CD4-positive, CD25-positive, alpha-beta regulatory T cell (primary cell): ENCODE results near the gene KCNJ16. TPM values are rescaled to one million over a fixed set of nuclear protein-coding genes. Genes with fewer than 3 reads are reported as not detected.

Experiments used
- ATAC-seq, 2 donors: fragments of 150-1000 bp; cut with Tn5 transposase; one replicate each; pipeline ENCODE4 v1.10.0; 2021; ENCODE audit warnings: low read depth in 2 of 2, moderate number of reproducible peaks in 2 of 2, moderate library complexity in 1 of 2
- DNase-seq, 3 donors: peaks; one replicate each; pipeline versions ENCODE4 v3.0.0 to v3.0.0-alpha.2; 2012 to 2022; ENCODE audit warnings: mixed read lengths in 1 of 3
- H3K27ac ChIP-seq: one replicate; pipeline ENCODE4 v1.7.0; 2013; ENCODE audit warnings: mild to moderate bottlenecking, low read length; ENCODE audit not compliant: insufficient read depth, poor library complexity, severe bottlenecking
- H3K27me3 ChIP-seq: one replicate; pipeline ENCODE4 v1.7.0; 2013; ENCODE audit warnings: low read length; ENCODE audit not compliant: control insufficient read depth, insufficient read depth
- H3K36me3 ChIP-seq: one replicate; pipeline ENCODE4 v1.7.0; 2013; ENCODE audit warnings: mild to moderate bottlenecking, low read length, moderate library complexity; ENCODE audit not compliant: control insufficient read depth, insufficient read depth
- H3K4me1 ChIP-seq: 2 replicates; pipeline ENCODE4 v1.7.0; 2013; ENCODE audit warnings: mild to moderate bottlenecking, low read length; ENCODE audit not compliant: insufficient read depth, control insufficient read depth, poor library complexity, severe bottlenecking
- H3K4me3 ChIP-seq: one replicate; pipeline ENCODE4 v1.7.0; 2013; ENCODE audit warnings: low read depth, mild to moderate bottlenecking, low read length, moderate library complexity
- H3K9me3 ChIP-seq, 2 experiments: 1 replicate in 1 of 2; 2 replicates in 1 of 2; pipeline ENCODE4 v1.7.0; 2013; ENCODE audit warnings: low read length in 2 of 2, mild to moderate bottlenecking in 1 of 2, moderate library complexity in 1 of 2; ENCODE audit not compliant: control insufficient read depth in 2 of 2
- H3K27ac Mint-ChIP-seq, 3 donors: one replicate each; pipeline ENCODE4 v1.8.0; 2020 to 2022; ENCODE audit warnings: mild to moderate bottlenecking in 3 of 3, mixed read lengths in 3 of 3, moderate library complexity in 2 of 3
- H3K27me3 Mint-ChIP-seq: one replicate; pipeline ENCODE4 v1.8.0; 2022; ENCODE audit warnings: mild to moderate bottlenecking, mixed read lengths
- H3K36me3 Mint-ChIP-seq: one replicate; pipeline ENCODE4 v1.8.0; 2020; ENCODE audit warnings: mixed read lengths
- H3K4me1 Mint-ChIP-seq, 4 donors: one replicate each; pipeline ENCODE4 v1.8.0; 2020 to 2022; ENCODE audit warnings: mixed read lengths in 4 of 4, mild to moderate bottlenecking in 1 of 4
- H3K4me3 Mint-ChIP-seq, 4 donors: one replicate each; pipeline ENCODE4 v1.8.0; 2020 to 2022; ENCODE audit warnings: mild to moderate bottlenecking in 4 of 4, mixed read lengths in 4 of 4, moderate library complexity in 3 of 4
- H3K9me3 Mint-ChIP-seq, 7 donors: one replicate each; pipeline ENCODE4 v1.8.0; 2020 to 2022; ENCODE audit warnings: mixed read lengths in 7 of 7, mild to moderate bottlenecking in 3 of 7, moderate library complexity in 2 of 7
- polyA plus RNA-seq, 4 donors: library from polyadenylated mRNA; unstranded; fragments of 300-500 nt; fragmentation: Illumina TruSeq; gene quantifications; one replicate each; pipeline ENCODE4 v1.2.3, GENCODE V29; 2021
- total RNA-seq: library from RNA; stranded (reverse); gene quantifications from one replicate; pipeline ENCODE4 v1.2.3, GENCODE V29; 2022

Gene KCNJ16
- total and polyA plus RNA-seq, 5 donors from 2014 or later: not detected

GRCh38 chr17:70071127-70071526 is 3.9 kb upstream of the KCNJ16 start:
- H3K4me3 ChIP-seq: no peak overlapping the region
- H3K27ac Mint-ChIP-seq: no peak overlapping the region
- no peaks in the 10 kb centered on the region for H3K36me3 ChIP-seq
- no peaks in the 10 kb centered on the region for H3K4me1 ChIP-seq
- DNase-seq (no peak), ATAC-seq (no peak)
- no peaks in the 10 kb centered on the region for H3K9me3 ChIP-seq
- H3K9me3 Mint-ChIP-seq: peaks cover 0 to 5% (median 0%) of the 10 kb centered on the region in 7 donors
- H3K4me3 Mint-ChIP-seq: no peak overlapping the region
- no peak overlapping the region for H3K27ac ChIP-seq
- H3K27me3 Mint-ChIP-seq: no peaks in the 10 kb centered on the region
- no peaks in the 10 kb centered on the region for H3K36me3 Mint-ChIP-seq
- H3K4me1 Mint-ChIP-seq: no peaks in the 10 kb centered on the region
- H3K27me3 ChIP-seq: no peaks in the 10 kb centered on the region

- Histone ChIP-seq H3K4me1 (no peaks in the 10 kb centered on the region), H3K36me3 (no peaks in the 10 kb centered on the region), H3K27me3 (no peaks in the 10 kb centered on the region), H3K27ac (no peak overlapping the region), H3K4me3 (no peak overlapping the region), H3K9me3 (no peaks in the 10 kb centered on the region)
- DNase-seq (no peak), ATAC-seq (no peak)
- no peak overlapping the region for H3K27ac Mint-ChIP-seq
- H3K27me3 Mint-ChIP-seq: no peaks in the 10 kb centered on the region
- H3K9me3 Mint-ChIP-seq: peaks cover 0 to 5% (median 0%) of the 10 kb centered on the region in 7 donors
- no peak overlapping the region for H3K4me3 Mint-ChIP-seq
- no peaks in the 10 kb centered on the region for H3K4me1 Mint-ChIP-seq
- H3K36me3 Mint-ChIP-seq: no peaks in the 10 kb centered on the region
These were observed 3.4 kb upstream of the KCNJ16 start for GRCh38 chr17:70071620-70072019.

GRCh38 chr17:70072546-70073309 is 2.3 kb upstream of the KCNJ16 start:
- Mint-ChIP-seq H3K27ac (no peak overlapping the region), H3K36me3 (no peaks in the 10 kb centered on the region), H3K9me3 (peaks cover 0 to 5% (median 1%) of the 10 kb centered on the region in 7 donors), H3K4me3 (no peak overlapping the region), H3K4me1 (no peaks in the 10 kb centered on the region), H3K27me3 (no peaks in the 10 kb centered on the region)
- no peak for DNase-seq
- no peaks in the 10 kb centered on the region for H3K36me3 ChIP-seq
- no peaks in the 10 kb centered on the region for H3K9me3 ChIP-seq
- no peaks in the 10 kb centered on the region for H3K4me1 ChIP-seq
- H3K27me3 ChIP-seq: no peaks in the 10 kb centered on the region
- H3K4me3 ChIP-seq: no peak overlapping the region
- ATAC-seq: no peak
- no peak overlapping the region for H3K27ac ChIP-seq

GRCh38 chr17:70073310-70073709 is 1.7 kb upstream of the KCNJ16 start:
- no peaks in the 10 kb centered on the region for H3K36me3 ChIP-seq
- no peaks in the 10 kb centered on the region for H3K9me3 ChIP-seq
- no peaks in the 10 kb centered on the region for H3K4me1 Mint-ChIP-seq
- no peaks in the 10 kb centered on the region for H3K4me1 ChIP-seq
- H3K9me3 Mint-ChIP-seq: peaks cover 0 to 5% (median 1%) of the 10 kb centered on the region in 7 donors
- H3K27me3 Mint-ChIP-seq: no peaks in the 10 kb centered on the region
- DNase-seq (no peak), ATAC-seq (no peak)
- H3K36me3 Mint-ChIP-seq: no peaks in the 10 kb centered on the region
- H3K27ac Mint-ChIP-seq: no peak overlapping the region
- H3K27ac ChIP-seq: no peak overlapping the region
- no peak overlapping the region for H3K4me3 Mint-ChIP-seq
- H3K4me3 ChIP-seq: no peak overlapping the region
- no peaks in the 10 kb centered on the region for H3K27me3 ChIP-seq

- Histone ChIP-seq H3K27me3 (no peaks in the 10 kb centered on the region), H3K4me3 (no peak overlapping the region), H3K27ac (no peak overlapping the region), H3K9me3 (no peaks in the 10 kb centered on the region), H3K4me1 (no peaks in the 10 kb centered on the region), H3K36me3 (no peaks in the 10 kb centered on the region)
- Mint-ChIP-seq H3K27me3 (no peaks in the 10 kb centered on the region), H3K4me3 (no peak overlapping the region), H3K9me3 (peaks cover 0 to 5% (median 1%) of the 10 kb centered on the region in 7 donors), H3K36me3 (no peaks in the 10 kb centered on the region), H3K27ac (no peak overlapping the region), H3K4me1 (no peaks in the 10 kb centered on the region)
- DNase-seq: no peak
- ATAC-seq: no peak
These were observed 1.2 kb upstream of the KCNJ16 start for GRCh38 chr17:70073799-70074198.

- Mint-ChIP-seq H3K9me3 (peaks cover 0 to 5% (median 1%) of the 10 kb centered on the region in 7 donors), H3K27ac (no peak overlapping the region), H3K27me3 (no peaks in the 10 kb centered on the region), H3K4me3 (no peak overlapping the region), H3K4me1 (no peaks in the 10 kb centered on the region), H3K36me3 (no peaks in the 10 kb centered on the region)
- Histone ChIP-seq H3K4me1 (no peaks in the 10 kb centered on the region), H3K27me3 (no peaks in the 10 kb centered on the region), H3K36me3 (no peaks in the 10 kb centered on the region), H3K9me3 (no peaks in the 10 kb centered on the region), H3K4me3 (no peak overlapping the region), H3K27ac (no peak overlapping the region)
- DNase-seq (no peak), ATAC-seq (no peak)
These were observed 692 bp upstream of the KCNJ16 start for GRCh38 chr17:70074236-70074830.

GRCh38 chr17:70076189-70076588 is 1.2 kb downstream of the KCNJ16 start:
- Mint-ChIP-seq H3K4me1 (no peaks in the 10 kb centered on the region), H3K4me3 (no peak overlapping the region), H3K9me3 (peaks cover 0 to 2% (median 0%) of the 10 kb centered on the region in 7 donors), H3K27me3 (no peaks in the 10 kb centered on the region), H3K36me3 (no peaks in the 10 kb centered on the region), H3K27ac (no peak overlapping the region)
- Histone ChIP-seq H3K9me3 (no peaks in the 10 kb centered on the region), H3K27me3 (no peaks in the 10 kb centered on the region), H3K4me3 (no peak overlapping the region), H3K27ac (no peak overlapping the region), H3K4me1 (no peaks in the 10 kb centered on the region), H3K36me3 (no peaks in the 10 kb centered on the region)
- DNase-seq (no peak), ATAC-seq (no peak)

- H3K27me3 Mint-ChIP-seq: no peaks in the 10 kb centered on the region
- peaks cover 0 to 3% (median 0%) of the 10 kb centered on the region in 7 donors for H3K9me3 Mint-ChIP-seq
- H3K36me3 Mint-ChIP-seq: no peaks in the 10 kb centered on the region
- H3K27ac Mint-ChIP-seq: no peak overlapping the region
- no peak overlapping the region for H3K4me3 Mint-ChIP-seq
- Histone ChIP-seq H3K36me3 (no peaks in the 10 kb centered on the region), H3K9me3 (no peaks in the 10 kb centered on the region), H3K4me1 (no peaks in the 10 kb centered on the region), H3K4me3 (no peak overlapping the region), H3K27me3 (no peaks in the 10 kb centered on the region), H3K27ac (no peak overlapping the region)
- H3K4me1 Mint-ChIP-seq: no peaks in the 10 kb centered on the region
- DNase-seq (no peak), ATAC-seq (no peak)
These were observed 1.8 kb downstream of the KCNJ16 start for GRCh38 chr17:70076831-70077230.
